Peyer's patch (tissue), 4 donors: Measurements from ENCODE around the gene LRIG1.

Experiments
- POLR2A ChIP-seq, 2 donors: fragments of 450-650 bp; IDR thresholded peaks; one replicate each; pipeline ENCODE4 v1.5.1; 2017; ENCODE audit warnings: antibody characterized with exemption in 2 of 2, mild to moderate bottlenecking in 2 of 2, moderate library complexity in 2 of 2
- TF ChIP-seq, protein P1 (sequence below), 6 experiments: fragments of 450-650 bp in 4 of 6; fragments of 200-600 bp in 2 of 6; sonication (generic) in 1 of 6; IDR thresholded peaks; one replicate each; pipeline ENCODE4 v1.5.1; 2017 to 2019; ENCODE audit warnings: antibody characterized with exemption in 6 of 6, mild to moderate bottlenecking in 3 of 6, moderate library complexity in 1 of 6

DNA sequence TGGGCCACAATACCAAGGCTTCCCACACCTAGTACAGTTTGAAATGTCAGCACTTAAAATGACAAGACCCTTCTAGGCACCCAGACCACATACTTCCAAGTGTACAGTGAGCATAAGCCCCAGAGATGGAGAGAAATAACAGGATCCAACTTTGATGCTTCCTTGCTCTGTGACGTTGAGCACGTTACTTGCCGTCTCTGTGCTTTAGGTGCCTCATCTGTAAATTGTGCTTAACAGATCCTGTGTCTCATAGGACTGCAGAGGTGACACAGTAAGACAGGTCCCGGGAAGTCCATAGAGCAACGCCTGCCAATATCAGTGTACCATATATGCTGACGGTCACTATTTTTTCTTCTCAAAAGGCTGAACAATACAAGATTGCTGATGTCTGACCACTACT is 59.1 kb downstream of the LRIG1 start:
- no peak for TF ChIP-seq POLR2A (IDR thresholded peaks at IDR 0.05)
- TF ChIP-seq, protein P1, sequence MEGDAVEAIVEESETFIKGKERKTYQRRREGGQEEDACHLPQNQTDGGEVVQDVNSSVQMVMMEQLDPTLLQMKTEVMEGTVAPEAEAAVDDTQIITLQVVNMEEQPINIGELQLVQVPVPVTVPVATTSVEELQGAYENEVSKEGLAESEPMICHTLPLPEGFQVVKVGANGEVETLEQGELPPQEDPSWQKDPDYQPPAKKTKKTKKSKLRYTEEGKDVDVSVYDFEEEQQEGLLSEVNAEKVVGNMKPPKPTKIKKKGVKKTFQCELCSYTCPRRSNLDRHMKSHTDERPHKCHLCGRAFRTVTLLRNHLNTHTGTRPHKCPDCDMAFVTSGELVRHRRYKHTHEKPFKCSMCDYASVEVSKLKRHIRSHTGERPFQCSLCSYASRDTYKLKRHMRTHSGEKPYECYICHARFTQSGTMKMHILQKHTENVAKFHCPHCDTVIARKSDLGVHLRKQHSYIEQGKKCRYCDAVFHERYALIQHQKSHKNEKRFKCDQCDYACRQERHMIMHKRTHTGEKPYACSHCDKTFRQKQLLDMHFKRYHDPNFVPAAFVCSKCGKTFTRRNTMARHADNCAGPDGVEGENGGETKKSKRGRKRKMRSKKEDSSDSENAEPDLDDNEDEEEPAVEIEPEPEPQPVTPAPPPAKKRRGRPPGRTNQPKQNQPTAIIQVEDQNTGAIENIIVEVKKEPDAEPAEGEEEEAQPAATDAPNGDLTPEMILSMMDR (IDR thresholded peaks at IDR 0.05): no peak
